Left lung (tissue), 10 donors: ENCODE results near the gene USP44. TPM values are rescaled to one million over a fixed set of nuclear protein-coding genes. Genes with fewer than 3 reads are reported as not detected.

Source experiments
- ATAC-seq: fragments of 200-7000 bp; cut with Tn5 transposase; one replicate; pipeline ENCODE4 v1.9.1; 2020; ENCODE audit warnings: moderate library complexity
- DNase-seq, 4 donors: peaks; one replicate each; pipeline ENCODE4 v3.0.0-alpha.2; 2013 to 2020
- H3K27ac ChIP-seq, 2 donors: fragments of 200-600 bp; sonication (generic) in 1 of 2; one replicate each; pipeline versions ENCODE4 v1.5.0 to v1.8.0; 2020 to 2021
- H3K27me3 ChIP-seq, 2 donors: fragments of 200-600 bp; sonication (generic) in 1 of 2; one replicate each; pipeline versions ENCODE4 v1.5.0 to v1.8.0; 2020 to 2021
- H3K36me3 ChIP-seq, 2 donors: fragments of 200-600 bp; sonication (generic) in 1 of 2; one replicate each; pipeline versions ENCODE4 v1.5.0 to v1.8.0; 2020 to 2021
- H3K4me1 ChIP-seq, 2 donors: fragments of 200-600 bp; one replicate each; pipeline ENCODE4 v1.8.0; 2021
- H3K4me3 ChIP-seq, 2 donors: fragments of 200-600 bp; sonication (generic) in 1 of 2; one replicate each; pipeline versions ENCODE4 v1.5.0 to v1.8.0; 2020 to 2021; ENCODE audit warnings: mild to moderate bottlenecking in 1 of 2
- H3K9me3 ChIP-seq, 2 donors: fragments of 200-600 bp; sonication (generic) in 1 of 2; one replicate each; pipeline versions ENCODE4 v1.5.0 to v1.8.0; 2020 to 2021
- CTCF ChIP-seq, 2 donors: fragments of 200-600 bp; sonication (generic) in 1 of 2; IDR thresholded peaks; one replicate each; pipeline versions ENCODE4 v1.5.0 to v1.8.0; 2021; ENCODE audit warnings: antibody characterized with exemption in 2 of 2
- intact Hi-C, 2 donors: fragments of 100-400 bp; cut with DNase I; formaldehyde crosslinking; loops; one replicate each; pipeline versions ENCODE4 v1.11.2 to v1.14.2; 2022
- polyA plus RNA-seq, 6 donors: library from polyadenylated mRNA; unstranded; fragments of 120-200 nt; gene quantifications; one replicate each; pipeline ENCODE4 v1.2.1, GENCODE V29; 2013; ENCODE audit not compliant: insufficient read length in 6 of 6
- total RNA-seq, 2 donors: library from RNA; stranded (reverse); fragmentation: NEBNext Ultra II Directional; extraction: Animal tissue kit (Norgen Biotek cat#: 25700); gene quantifications; one replicate each; pipeline ENCODE4 v1.2.1, GENCODE V29; 2021
- donor health status: DM: no; HTN: yes; CAD: no.
- donor health status: DM: no; HTN: no; CAD: no.

Gene USP44
- total and polyA plus RNA-seq, 8 donors = 3.4 to 13.4 (median 4.0) TPM

DNA sequence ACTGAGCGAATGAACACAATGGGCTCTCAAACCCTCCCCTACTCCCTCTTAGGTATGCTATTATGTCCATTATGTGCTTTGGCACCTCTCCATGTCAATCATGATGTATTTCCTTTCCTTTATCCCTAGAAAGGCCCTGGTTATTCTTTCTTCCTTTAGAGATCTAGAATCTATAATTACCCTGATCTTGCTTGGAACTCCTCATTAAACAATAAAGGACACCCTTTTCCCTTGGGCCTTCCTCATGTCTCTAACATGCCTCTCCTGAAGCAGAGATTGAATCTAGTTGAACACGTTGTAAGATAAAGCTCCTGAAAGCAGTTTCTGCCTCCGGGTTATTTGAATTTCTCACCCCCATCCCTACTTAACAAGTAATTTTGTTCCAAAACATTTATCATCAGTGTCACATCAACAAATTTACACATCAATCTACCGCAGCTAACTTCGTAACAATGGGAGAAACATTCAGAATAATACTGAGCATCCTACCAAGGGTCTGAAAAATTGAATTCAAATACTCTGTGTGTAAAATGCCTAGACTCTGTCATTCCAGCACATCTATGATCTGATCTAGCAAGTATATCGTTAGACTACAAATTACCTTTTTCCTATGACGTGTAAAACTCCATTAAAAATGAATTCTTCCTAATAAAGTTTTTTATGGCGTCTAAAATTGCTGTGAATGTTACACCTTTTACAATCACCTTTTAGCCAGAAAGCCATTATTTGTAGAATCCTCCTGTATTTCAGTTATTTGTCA lies 5.4 kb downstream of the USP44 start:
- Histone ChIP-seq H3K9me3 (peaks cover 0 to 8% of the 10 kb centered on the region in 2 donors), H3K36me3 (no peaks in the 10 kb centered on the region), H3K4me3 (no peak overlapping the region), H3K4me1 (peaks cover 0 to 9% of the 10 kb centered on the region in 2 donors), H3K27ac (peak overlapping the region in 1 of 2 donors; percentile 27), H3K27me3 (peaks cover 21 to 55% of the 10 kb centered on the region in 2 donors)
- TF ChIP-seq CTCF (IDR thresholded peaks at IDR 0.05) = no peak
- no peak for ATAC-seq
- peak in 1 of 4 donors; percentile 13 for DNase-seq
- intact Hi-C loops = no loop called here

- no peak overlapping the region for H3K4me3 ChIP-seq
- H3K27me3 ChIP-seq = peaks cover 21 to 49% of the 10 kb centered on the region in 2 donors
- TF ChIP-seq CTCF (IDR thresholded peaks at IDR 0.05) = no peak
- no peak overlapping the region for H3K27ac ChIP-seq
- peaks cover 0 to 9% of the 10 kb centered on the region in 2 donors for H3K4me1 ChIP-seq
- intact Hi-C loops = no loop called here
- H3K9me3 ChIP-seq = peaks cover 0 to 8% of the 10 kb centered on the region in 2 donors
- ATAC-seq = no peak
- DNase-seq = no peak
- no peaks in the 10 kb centered on the region for H3K36me3 ChIP-seq
These were observed 6.0 kb downstream of the USP44 start for GRCh38 chr12:95545303-95545702.

DNA sequence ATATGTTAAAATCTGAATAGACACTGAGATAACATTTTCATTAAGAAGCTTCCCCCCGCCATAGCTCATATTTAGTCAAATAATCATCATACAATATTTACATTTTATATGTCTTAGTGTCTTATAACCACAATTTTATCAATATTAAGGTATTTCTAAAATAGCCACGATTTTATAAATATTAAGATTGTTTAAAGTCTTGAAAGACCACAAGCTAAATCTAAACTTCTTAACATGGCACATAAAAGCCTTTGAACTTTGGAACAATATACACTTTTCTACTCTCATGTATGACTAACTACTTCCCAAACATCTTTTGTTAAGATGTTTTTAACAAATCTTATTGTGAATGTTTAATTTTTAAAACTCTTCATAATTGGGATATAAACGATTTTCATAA lies 6.5 kb downstream of the USP44 start:
- Histone ChIP-seq H3K9me3 (peaks cover 0 to 8% of the 10 kb centered on the region in 2 donors), H3K4me1 (peaks cover 0 to 9% of the 10 kb centered on the region in 2 donors), H3K27me3 (peaks cover 21 to 45% of the 10 kb centered on the region in 2 donors), H3K27ac (no peak overlapping the region), H3K36me3 (no peaks in the 10 kb centered on the region), H3K4me3 (no peak overlapping the region)
- ATAC-seq = no peak
- intact Hi-C loops = no loop called here
- no peak for DNase-seq
- no peak for TF ChIP-seq CTCF (IDR thresholded peaks at IDR 0.05)

DNA sequence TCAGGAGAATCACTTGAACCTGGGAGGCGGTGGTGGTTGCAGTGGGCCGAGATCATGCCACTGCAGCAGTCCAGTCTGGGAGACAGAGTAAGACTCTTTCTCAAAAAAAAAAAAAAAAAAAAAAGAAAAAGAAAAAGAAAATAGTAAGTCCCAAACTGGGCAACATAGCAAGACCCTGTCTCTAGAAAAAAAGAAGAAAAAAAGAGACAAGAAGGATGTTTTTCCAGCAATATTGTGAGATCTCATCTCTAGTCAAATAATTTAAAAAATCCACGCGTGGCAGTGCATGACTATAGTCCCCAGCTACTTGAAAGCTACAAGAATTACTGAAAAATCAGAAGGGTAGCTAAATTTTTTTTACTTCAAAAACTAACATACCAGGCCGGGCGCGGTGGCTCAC lies 8.0 kb downstream of the USP44 start:
- no peaks in the 10 kb centered on the region for H3K36me3 ChIP-seq
- no peaks in the 10 kb centered on the region for H3K9me3 ChIP-seq
- H3K27me3 ChIP-seq = peaks cover 12 to 31% of the 10 kb centered on the region in 2 donors
- no peak for DNase-seq
- intact Hi-C loops = no loop called here
- H3K4me3 ChIP-seq = no peak overlapping the region
- ATAC-seq = no peak
- no peak overlapping the region for H3K27ac ChIP-seq
- peaks cover 0 to 7% of the 10 kb centered on the region in 2 donors for H3K4me1 ChIP-seq
- TF ChIP-seq CTCF (IDR thresholded peaks at IDR 0.05) = no peak

DNA sequence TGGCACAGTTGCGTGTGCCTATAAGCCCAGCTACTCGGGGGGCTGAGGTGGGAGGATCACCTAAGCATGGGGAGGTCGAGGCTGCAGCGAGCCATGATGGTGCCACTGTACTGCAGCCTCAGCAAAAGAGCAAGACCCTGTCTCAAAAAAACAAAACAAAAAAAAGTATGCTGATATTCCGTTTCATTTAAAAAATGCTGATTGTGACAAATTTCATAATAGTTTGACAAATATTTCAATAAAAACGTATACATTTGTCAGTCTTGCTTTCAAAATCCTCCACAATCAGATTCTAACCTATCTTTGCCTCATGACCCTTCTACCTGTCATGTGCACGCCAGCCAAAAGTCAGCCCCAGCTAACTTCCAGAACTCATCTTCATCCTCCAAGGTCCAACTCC lies 9.8 kb downstream of the USP44 start:
- TF ChIP-seq CTCF (IDR thresholded peaks at IDR 0.05) = no peak
- no peaks in the 10 kb centered on the region for H3K9me3 ChIP-seq
- intact Hi-C loops = no loop called here

More for the DNA sequence above, 9.8 kb downstream of the USP44 start:
- Histone ChIP-seq H3K36me3 (no peaks in the 10 kb centered on the region), H3K27me3 (peaks cover 6 to 12% of the 10 kb centered on the region in 2 donors), H3K4me1 (no peaks in the 10 kb centered on the region), H3K4me3 (no peak overlapping the region), H3K27ac (no peak overlapping the region)
- ATAC-seq (no peak), DNase-seq (no peak)
